HEK293T (cell line): ENCODE results near the gene ATP11C.
"Not testable (repeated sequence)": the region's sequence is repeated elsewhere in the genome, so short reads cannot be mapped to it uniquely, and the experiment has no call there.

ENCODE experiments used
- CTCF ChIA-PET: fragments of 350-600 bp; formaldehyde crosslinking; extraction: SDS; loops from one replicate; lab custom pipeline; 2021; ENCODE audit warnings: antibody characterized with exemption, inconsistent platforms; lab: Yijun Ruan, JAX
- POLR2A ChIA-PET: fragments of 350-600 bp; formaldehyde crosslinking; extraction: SDS; loops from one replicate; lab custom pipeline; 2020; ENCODE audit warnings: antibody characterized with exemption, inconsistent platforms; lab: Yijun Ruan, JAX
- DNase-seq: peaks from one replicate; pipeline ENCODE4 v3.0.0; 2012; ENCODE audit warnings: mixed read lengths; ENCODE audit errors: extremely low spot score
- ARNT ChIP-seq: fragments of 450-650 bp; IDR thresholded peaks from 2 replicates; pipeline ENCODE4 v1.6.1; 2017; ENCODE audit warnings: mild to moderate bottlenecking
- BHLHE40 ChIP-seq: fragments of 450-650 bp; IDR thresholded peaks from 2 replicates; pipeline ENCODE4 v1.6.1; 2016; ENCODE audit warnings: mild to moderate bottlenecking, moderate library complexity, borderline replicate concordance
- CTBP1 ChIP-seq: fragments of 450-650 bp; IDR thresholded peaks from 2 replicates; pipeline ENCODE4 v1.6.1; 2016; ENCODE audit warnings: borderline replicate concordance
- ELF4 ChIP-seq: fragments of 450-650 bp; IDR thresholded peaks from 2 replicates; pipeline ENCODE4 v1.6.1; 2017; ENCODE audit warnings: antibody characterized with exemption
- FOXA1 ChIP-seq: fragments of 450-650 bp; IDR thresholded peaks from 2 replicates; pipeline ENCODE4 v1.6.1; 2016; ENCODE audit warnings: mild to moderate bottlenecking
- FOXK2 ChIP-seq: fragments of 450-650 bp; IDR thresholded peaks from 2 replicates; pipeline ENCODE4 v1.6.1; 2016; ENCODE audit warnings: mild to moderate bottlenecking
- FOXM1 ChIP-seq: fragments of 450-650 bp; IDR thresholded peaks from 2 replicates; pipeline ENCODE4 v1.6.1; 2017; ENCODE audit warnings: mild to moderate bottlenecking, borderline replicate concordance
- HDGF ChIP-seq: fragments of 450-650 bp; IDR thresholded peaks from 2 replicates; pipeline ENCODE4 v1.6.1; 2017; ENCODE audit warnings: antibody characterized with exemption, borderline replicate concordance
- L3MBTL2 ChIP-seq: fragments of 450-650 bp; conservative IDR thresholded peaks from 2 replicates; pipeline ENCODE4 v1.6.1; 2016; ENCODE audit warnings: mild to moderate bottlenecking
- LEF1 ChIP-seq: fragments of 450-650 bp; IDR thresholded peaks from 2 replicates; pipeline ENCODE4 v1.6.1; 2017; ENCODE audit warnings: mild to moderate bottlenecking, borderline replicate concordance
- NFRKB ChIP-seq: fragments of 450-650 bp; IDR thresholded peaks from 2 replicates; pipeline ENCODE4 v1.6.1; 2016; ENCODE audit warnings: mild to moderate bottlenecking, moderate library complexity
- PKNOX1 ChIP-seq: fragments of 450-650 bp; IDR thresholded peaks from 2 replicates; pipeline ENCODE4 v1.6.1; 2016
- SP1 ChIP-seq: fragments of 450-650 bp; IDR thresholded peaks from 2 replicates; pipeline ENCODE4 v1.6.1; 2017
- SUZ12 ChIP-seq: fragments of 450-650 bp; IDR thresholded peaks from 2 replicates; pipeline ENCODE4 v1.6.1; 2016; ENCODE audit warnings: mild to moderate bottlenecking
- TARDBP ChIP-seq: fragments of 450-650 bp; IDR thresholded peaks from 2 replicates; pipeline ENCODE4 v1.6.1; 2016
- ZNF384 ChIP-seq: fragments of 450-650 bp; IDR thresholded peaks from 2 replicates; pipeline ENCODE4 v1.6.1; 2016

The ATP11C gene

DNA sequence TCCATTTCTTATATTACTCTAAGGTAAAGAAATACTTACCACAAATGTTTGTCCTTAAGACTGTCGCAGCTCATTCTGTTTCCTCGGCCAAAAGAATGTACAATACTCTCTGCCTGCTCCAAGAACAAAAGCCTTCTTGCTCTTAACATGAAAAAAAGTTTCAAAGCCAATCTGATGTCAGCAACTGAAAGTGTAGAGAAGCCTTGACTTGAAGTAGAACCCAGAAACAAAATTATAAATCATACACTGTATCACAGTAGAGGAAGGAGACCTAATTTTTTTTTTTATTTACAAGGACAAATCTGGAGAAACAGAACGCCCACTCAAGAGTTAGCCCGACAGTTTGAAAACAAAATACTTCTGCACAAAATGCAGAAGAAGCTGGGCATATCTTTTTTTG lies 224.8 kb downstream of the ATP11C start, which contains the start of gene MCF2:
Gene MCF2, minus strand, starts transcription at position 101 of the 400 bp plus-strand sequence. CDS start 56,423 bp downstream, outside the sequence.
- DNase-seq = no peak
- CTCF ChIA-PET = no interaction called here
- no peak for TF ChIP-seq LEF1
- TF ChIP-seq SP1 = no peak
- TF ChIP-seq FOXK2 = no peak
- TF ChIP-seq TARDBP = no peak
- TF ChIP-seq NFRKB = no peak

DNA sequence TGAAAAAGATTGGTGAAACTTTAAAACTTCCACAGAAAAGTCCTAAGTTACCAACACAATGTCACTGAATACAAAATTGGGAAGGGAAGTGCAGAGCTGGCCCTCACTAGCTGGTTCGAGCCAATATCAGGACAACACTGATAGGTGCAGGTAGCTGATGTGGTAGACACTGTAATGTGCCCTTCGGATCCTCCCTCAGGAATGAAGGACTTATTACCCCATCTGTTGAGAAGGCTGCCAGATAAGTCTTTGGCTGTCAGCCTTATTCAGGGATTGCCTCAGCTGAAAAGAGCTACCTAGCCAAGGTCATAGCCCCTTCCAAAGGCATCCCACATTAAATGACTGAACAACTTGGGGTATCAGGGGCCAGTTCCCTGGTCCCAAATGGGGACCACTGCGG lies 230.2 kb downstream of the ATP11C start:
- TF ChIP-seq BHLHE40 = no peak
- no peak for TF ChIP-seq FOXA1
- TF ChIP-seq CTBP1 = no peak
- no peak for TF ChIP-seq SP1
- no peak for TF ChIP-seq NFRKB
- TF ChIP-seq ARNT = no peak
- no peak for TF ChIP-seq TARDBP
- no peak for TF ChIP-seq LEF1
- TF ChIP-seq FOXK2 = no peak
- TF ChIP-seq ELF4 = no peak
- no peak for TF ChIP-seq HDGF
- CTCF ChIA-PET = no interaction called here
- no peak for DNase-seq
- POLR2A ChIA-PET = no interaction called here

More for the DNA sequence above, 224.8 kb downstream of the ATP11C start, which contains the start of gene MCF2:
- POLR2A ChIA-PET = no interaction called here

DNA sequence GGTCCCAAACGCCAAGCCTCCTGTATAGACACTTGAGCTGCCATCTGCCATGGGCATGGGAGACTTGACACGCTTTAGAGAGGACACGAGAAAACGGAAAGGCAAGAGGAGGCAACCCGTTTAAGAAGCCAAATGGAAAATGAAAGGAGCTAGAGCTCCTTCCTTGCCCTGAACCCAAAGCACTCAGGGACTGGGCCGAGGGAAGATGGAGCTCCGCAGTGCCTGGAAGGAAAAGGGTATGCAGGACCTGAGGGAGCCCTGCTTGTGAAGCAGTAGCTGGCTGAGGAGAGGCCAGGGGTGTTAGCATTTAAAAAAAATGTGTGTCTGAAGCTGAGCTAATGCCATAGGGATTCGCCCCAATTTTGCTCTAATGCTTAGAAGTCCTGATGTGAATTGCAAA lies 239.9 kb downstream of the ATP11C start:
- POLR2A ChIA-PET = no interaction called here
- CTCF ChIA-PET = no interaction called here
- TF ChIP-seq PKNOX1 = no peak
- TF ChIP-seq ZNF384 = no peak
- no peak for TF ChIP-seq SP1
- TF ChIP-seq LEF1 = no peak
- TF ChIP-seq HDGF = no peak
- no peak for TF ChIP-seq ARNT
- TF ChIP-seq NFRKB = no peak
- no peak for TF ChIP-seq L3MBTL2
- TF ChIP-seq FOXK2 = no peak
- no peak for TF ChIP-seq FOXA1
- TF ChIP-seq SUZ12 = no peak
- TF ChIP-seq BHLHE40 = no peak
- no peak for DNase-seq

GRCh38 chrX:139692506-139692849 lies 240.4 kb downstream of the ATP11C start:
- CTCF ChIA-PET = no interaction called here
- TF ChIP-seq PKNOX1 = no peak
- TF ChIP-seq ARNT = no peak
- no peak for TF ChIP-seq NFRKB
- TF ChIP-seq FOXM1 = no peak
- no peak for TF ChIP-seq HDGF
- no peak for TF ChIP-seq FOXA1
- TF ChIP-seq SP1 = no peak
- TF ChIP-seq TARDBP = no peak
- TF ChIP-seq LEF1 = no peak
- TF ChIP-seq L3MBTL2 = no peak
- TF ChIP-seq ZNF384 = no peak
- no peak for TF ChIP-seq FOXK2
- TF ChIP-seq CTBP1 = no peak
- no peak for TF ChIP-seq SUZ12
- TF ChIP-seq ELF4 = no peak
- no peak for TF ChIP-seq BHLHE40
- no peak for DNase-seq
- POLR2A ChIA-PET = no interaction called here

DNA sequence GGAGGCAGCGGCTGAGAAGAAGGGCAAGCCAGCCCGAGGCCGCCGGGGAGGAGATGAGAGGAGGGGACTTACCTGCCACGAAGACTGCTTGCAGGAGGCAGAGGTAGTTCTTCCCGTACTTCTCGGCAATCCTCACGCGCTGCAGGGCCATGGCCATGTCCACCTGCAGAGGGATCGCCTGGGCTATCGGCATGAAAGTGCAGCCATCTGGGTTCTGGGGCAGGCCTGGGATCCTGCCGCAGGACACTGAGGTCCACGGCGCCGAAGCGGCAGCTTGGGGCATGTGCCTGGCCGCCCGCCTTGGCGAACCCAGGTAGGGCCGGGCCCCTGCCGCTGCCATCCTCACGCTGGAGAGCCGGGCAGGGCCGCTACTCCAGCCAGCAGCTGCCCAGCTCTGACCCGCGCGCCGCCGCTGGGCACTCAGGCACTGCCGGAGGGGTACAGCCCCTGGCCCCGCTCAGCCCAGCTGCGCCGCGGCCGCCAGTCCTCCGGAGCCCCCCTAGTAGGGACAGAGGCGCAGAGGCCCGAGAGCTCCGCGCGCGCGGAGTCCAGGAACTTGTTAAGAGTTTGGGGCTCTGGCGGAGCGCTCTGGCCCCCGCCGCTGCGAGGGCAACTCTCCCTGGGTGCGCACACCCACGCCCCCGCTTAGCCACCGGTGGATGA lies 240.9 kb downstream of the ATP11C start:
- TF ChIP-seq LEF1 (no peak), NFRKB (no peak), HDGF (no peak), ARNT (no peak), FOXM1 (no peak), ELF4 (no peak)
- no peak for DNase-seq
- ChIA-PET CTCF (no interaction called here), POLR2A (no interaction called here)

DNA sequence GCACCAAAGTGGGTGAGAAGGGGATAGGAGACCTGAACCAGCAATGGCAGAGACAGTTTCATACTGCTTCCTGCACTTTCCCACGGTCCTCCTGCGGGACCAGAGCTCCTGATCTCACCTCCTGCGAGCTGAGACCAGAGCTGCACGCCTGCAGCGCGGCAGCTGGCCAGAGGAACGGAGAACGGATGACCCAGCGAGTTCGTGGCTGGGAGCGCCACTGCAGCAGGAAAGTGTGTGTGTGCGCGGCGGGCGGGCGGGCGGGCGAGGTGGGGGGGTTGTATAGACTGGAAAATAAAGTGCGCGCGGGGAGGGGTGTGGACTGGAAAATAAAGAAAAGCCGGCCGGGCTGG lies 241.4 kb downstream of the ATP11C start:
- CTCF ChIA-PET = no interaction called here
- DNase-seq = no peak
- POLR2A ChIA-PET = no interaction called here
- TF ChIP-seq FOXK2 (no peak), BHLHE40 (no peak), PKNOX1 (no peak), L3MBTL2 (no peak), CTBP1 (no peak), FOXA1 (no peak), LEF1 (no peak), ARNT (no peak), ZNF384 (no peak), SUZ12 (no peak), NFRKB (no peak), ELF4 (no peak), FOXM1 (no peak)

- CTCF ChIA-PET, POLR2A ChIA-PET, DNase-seq: not testable (repeated sequence)
These were observed 247.7 kb downstream of the ATP11C start for GRCh38 chrX:139685175-139685574.
